HCT116 (cell line): ENCODE results near the gene RAPGEF2.

ENCODE experiments used
- CEBPB ChIP-seq: IDR thresholded peaks from 2 replicates; pipeline ENCODE4 v1.6.1; 2012; ENCODE audit warnings: low read depth
- SP1 ChIP-seq: IDR thresholded peaks from 2 replicates; pipeline ENCODE4 v1.6.1; 2012; ENCODE audit warnings: low read depth
- TF ChIP-seq, protein P1 (sequence below), 3 experiments: fragments of 200-600 bp in 1 of 3; sonication (generic) in 1 of 3; IDR thresholded peaks in 2 of 3; conservative IDR thresholded peaks in 1 of 3; 2 replicates each; pipeline ENCODE4 v1.5.1; 2012 to 2017; ENCODE audit warnings: low read depth in 2 of 3, low read length in 2 of 3, antibody characterized with exemption in 1 of 3, borderline replicate concordance in 1 of 3, control low read depth in 1 of 3, mild to moderate bottlenecking in 1 of 3, mixed read lengths in 1 of 3, mixed run types in 1 of 3, moderate library complexity in 1 of 3; ENCODE audit not compliant: insufficient read depth in 1 of 3
- TF ChIP-seq, protein P2 (sequence below): IDR thresholded peaks from 2 replicates; pipeline ENCODE4 v1.6.1; 2012; ENCODE audit warnings: low read depth
- TF ChIP-seq, protein P3 (sequence below): IDR thresholded peaks from 2 replicates; pipeline ENCODE4 v1.6.1; 2012

DNA sequence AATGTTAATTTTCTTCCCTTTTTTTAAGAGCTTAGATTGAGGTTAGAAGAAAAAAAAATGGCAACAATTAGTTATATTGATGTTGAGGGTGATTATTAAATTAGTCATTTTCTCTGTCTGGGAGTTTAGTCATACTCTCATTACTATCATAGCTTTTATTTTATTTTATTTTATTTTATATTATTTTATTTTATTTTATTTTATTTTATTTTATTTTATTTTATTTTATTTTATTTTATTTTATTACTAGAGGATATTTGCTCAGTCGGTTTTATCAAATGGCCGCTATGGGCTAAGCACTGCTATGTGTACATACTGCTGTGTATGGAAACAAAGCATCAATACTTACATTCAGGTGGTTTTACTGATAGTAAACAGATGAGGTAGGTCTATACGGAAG is 239.5 kb downstream of the RAPGEF2 start:
- TF ChIP-seq CEBPB (no peak), SP1 (no peak)
- TF ChIP-seq, protein P1, sequence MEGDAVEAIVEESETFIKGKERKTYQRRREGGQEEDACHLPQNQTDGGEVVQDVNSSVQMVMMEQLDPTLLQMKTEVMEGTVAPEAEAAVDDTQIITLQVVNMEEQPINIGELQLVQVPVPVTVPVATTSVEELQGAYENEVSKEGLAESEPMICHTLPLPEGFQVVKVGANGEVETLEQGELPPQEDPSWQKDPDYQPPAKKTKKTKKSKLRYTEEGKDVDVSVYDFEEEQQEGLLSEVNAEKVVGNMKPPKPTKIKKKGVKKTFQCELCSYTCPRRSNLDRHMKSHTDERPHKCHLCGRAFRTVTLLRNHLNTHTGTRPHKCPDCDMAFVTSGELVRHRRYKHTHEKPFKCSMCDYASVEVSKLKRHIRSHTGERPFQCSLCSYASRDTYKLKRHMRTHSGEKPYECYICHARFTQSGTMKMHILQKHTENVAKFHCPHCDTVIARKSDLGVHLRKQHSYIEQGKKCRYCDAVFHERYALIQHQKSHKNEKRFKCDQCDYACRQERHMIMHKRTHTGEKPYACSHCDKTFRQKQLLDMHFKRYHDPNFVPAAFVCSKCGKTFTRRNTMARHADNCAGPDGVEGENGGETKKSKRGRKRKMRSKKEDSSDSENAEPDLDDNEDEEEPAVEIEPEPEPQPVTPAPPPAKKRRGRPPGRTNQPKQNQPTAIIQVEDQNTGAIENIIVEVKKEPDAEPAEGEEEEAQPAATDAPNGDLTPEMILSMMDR (IDR thresholded peaks at IDR 0.05 in 2 of 3, conservative IDR thresholded peaks at IDR 0.05 in 1 of 3; ENCODE audit: borderline replicate concordance in 1 of 3, insufficient read depth in 1 of 3, low read depth in 2 of 3, low read length in 2 of 3), result no peak
- TF ChIP-seq, protein P2, sequence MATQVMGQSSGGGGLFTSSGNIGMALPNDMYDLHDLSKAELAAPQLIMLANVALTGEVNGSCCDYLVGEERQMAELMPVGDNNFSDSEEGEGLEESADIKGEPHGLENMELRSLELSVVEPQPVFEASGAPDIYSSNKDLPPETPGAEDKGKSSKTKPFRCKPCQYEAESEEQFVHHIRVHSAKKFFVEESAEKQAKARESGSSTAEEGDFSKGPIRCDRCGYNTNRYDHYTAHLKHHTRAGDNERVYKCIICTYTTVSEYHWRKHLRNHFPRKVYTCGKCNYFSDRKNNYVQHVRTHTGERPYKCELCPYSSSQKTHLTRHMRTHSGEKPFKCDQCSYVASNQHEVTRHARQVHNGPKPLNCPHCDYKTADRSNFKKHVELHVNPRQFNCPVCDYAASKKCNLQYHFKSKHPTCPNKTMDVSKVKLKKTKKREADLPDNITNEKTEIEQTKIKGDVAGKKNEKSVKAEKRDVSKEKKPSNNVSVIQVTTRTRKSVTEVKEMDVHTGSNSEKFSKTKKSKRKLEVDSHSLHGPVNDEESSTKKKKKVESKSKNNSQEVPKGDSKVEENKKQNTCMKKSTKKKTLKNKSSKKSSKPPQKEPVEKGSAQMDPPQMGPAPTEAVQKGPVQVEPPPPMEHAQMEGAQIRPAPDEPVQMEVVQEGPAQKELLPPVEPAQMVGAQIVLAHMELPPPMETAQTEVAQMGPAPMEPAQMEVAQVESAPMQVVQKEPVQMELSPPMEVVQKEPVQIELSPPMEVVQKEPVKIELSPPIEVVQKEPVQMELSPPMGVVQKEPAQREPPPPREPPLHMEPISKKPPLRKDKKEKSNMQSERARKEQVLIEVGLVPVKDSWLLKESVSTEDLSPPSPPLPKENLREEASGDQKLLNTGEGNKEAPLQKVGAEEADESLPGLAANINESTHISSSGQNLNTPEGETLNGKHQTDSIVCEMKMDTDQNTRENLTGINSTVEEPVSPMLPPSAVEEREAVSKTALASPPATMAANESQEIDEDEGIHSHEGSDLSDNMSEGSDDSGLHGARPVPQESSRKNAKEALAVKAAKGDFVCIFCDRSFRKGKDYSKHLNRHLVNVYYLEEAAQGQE, result no peak
- TF ChIP-seq, protein P3, sequence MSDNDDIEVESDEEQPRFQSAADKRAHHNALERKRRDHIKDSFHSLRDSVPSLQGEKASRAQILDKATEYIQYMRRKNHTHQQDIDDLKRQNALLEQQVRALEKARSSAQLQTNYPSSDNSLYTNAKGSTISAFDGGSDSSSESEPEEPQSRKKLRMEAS, result no peak
